ENCODE results near the gene TNFRSF13B. TPM values are rescaled to one million over a fixed set of nuclear protein-coding genes. Genes with fewer than 3 reads are reported as not detected.
A peak's percentile ranks its signal among the peaks of the same experiment; 100 is the strongest.
"Not testable (repeated sequence)": the region's sequence is repeated elsewhere in the genome, so short reads cannot be mapped to it uniquely, and the experiment has no call there.

TNFRSF13B gene
- total RNA-seq: not detected in 2 replicates

DNA sequence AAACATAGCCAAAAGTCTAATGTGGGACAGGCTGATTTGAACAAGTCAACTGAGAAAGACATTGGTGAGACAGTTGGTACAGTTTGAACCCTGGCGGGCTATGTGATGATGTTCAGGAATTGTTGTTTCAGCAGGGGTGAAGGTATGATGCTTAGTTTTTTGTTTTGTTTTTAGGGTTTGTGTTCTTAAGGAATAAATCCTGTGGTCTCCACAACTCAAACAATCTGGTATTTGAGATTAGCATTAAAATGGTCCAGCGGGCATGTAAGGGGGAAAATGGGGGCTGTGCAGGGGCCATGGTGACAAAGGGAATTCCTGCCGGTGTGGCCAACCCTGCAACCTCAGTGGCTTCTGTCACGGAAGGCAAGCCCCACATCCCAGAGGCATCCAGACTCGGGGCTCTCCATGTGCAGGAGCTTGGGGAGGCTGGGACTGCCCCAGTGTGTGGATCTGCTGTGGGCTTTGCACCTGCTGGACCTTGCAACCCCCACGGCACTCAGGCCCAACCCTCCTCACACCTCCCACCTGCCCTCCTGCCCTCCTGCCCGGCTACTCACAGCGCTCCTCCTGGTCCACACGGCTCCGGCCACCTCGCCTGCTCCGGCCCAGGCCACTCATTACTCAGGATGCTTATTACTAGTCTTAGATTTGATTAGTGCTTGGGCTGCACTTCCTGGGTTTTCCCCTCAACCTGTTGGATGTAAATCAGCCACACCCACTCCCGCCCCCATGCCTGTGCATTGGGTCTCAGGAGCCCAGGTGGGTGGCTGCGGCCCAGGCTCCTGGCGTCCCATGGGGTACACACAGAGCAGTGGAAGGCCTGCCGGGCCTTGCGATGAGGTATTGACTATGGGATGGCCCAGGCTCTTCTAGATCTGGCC is at the start of gene TNFRSF13B:
TSS of gene TNFRSF13B (minus strand) at position 661 of the 881 bp plus-strand sequence. CDS start at position 618, 43 bp downstream.
- no peak for DNase-seq (ENCODE audit: low read depth in 2 of 2)

DNA sequence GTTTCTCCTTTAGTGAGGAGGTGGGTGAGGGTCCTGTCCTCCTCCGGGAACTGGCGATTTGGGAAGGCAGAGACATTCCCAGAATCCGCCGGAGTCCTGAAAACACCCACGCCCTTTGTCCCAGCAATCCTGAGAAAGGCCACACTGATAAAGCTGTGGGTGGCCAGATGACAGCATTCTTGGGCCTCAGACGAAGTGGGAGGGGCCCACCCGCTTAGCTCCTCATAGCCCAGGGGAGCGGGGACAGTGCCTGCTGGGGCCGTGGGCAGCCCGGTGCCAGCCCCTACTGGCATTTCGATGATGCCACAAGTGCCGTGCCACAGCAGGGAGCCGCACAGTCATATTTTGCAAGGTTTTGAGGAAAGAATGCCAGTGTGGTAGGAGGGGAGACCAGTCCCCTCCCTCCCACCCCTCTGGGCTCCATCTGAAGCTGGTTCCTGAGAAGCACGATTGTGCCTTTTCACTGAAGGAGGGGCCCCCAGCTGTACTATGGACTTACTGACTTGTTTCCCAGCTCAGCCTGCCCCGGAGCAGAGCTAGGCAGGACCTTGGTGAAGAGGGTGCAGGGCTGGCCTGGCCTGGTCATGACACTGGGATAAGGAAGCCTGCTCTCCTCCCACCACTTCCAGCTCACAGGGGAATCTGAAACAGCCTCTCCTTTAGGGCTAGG is 49.4 kb upstream of the TNFRSF13B start:
- DNase-seq (ENCODE audit: low read depth in 2 of 2): no peak

DNA sequence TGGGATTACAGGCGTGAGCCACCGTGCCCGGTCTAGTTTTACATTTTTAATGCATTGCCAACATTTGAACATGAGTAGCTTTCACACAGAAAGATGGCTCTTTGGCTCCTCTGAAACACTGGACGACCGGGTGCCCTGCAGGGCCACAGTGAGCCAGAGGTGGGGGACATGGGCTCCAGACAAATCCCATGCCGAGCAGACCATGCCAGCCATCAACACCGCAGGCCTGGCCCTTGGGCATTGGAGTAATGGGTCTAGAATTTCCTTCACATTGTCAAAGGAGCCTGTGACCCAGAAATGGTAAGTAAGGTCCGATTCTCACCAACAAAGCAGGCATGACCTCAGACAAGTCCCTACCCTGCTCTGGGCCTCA is 48.9 kb upstream of the TNFRSF13B start:
- no peak for DNase-seq (ENCODE audit: low read depth in 2 of 2)

DNA sequence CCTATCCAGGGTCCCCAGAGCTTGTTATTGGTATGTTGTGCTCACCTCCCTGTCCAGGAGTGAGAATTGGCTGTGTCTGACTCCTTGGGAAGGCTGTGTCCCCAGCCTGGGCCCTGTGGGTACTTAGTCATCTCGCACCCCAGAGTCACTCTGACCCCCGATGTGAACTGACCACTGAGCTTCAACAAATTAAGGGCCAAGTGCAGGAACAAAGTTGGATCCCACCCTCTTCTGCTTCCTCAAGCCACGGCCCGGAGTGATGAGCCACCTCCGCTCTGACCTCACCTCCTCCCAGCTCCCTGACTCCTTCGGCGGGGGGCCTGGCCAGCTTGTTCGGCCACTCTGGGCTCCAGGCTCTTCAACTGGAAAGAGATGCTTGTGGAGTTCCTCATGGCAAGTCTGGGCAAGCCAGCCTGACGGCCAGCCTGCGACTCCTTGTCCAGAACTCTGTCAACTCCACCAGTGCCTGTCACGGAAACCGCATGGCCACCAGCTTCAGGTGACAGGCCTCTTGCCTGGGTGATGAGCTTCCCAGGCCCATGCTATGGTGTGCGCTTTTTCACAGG is 48.1 kb upstream of the TNFRSF13B start:
- peak in 1 of 2 donors; percentile 20 for DNase-seq (ENCODE audit: low read depth in 2 of 2)

DNA sequence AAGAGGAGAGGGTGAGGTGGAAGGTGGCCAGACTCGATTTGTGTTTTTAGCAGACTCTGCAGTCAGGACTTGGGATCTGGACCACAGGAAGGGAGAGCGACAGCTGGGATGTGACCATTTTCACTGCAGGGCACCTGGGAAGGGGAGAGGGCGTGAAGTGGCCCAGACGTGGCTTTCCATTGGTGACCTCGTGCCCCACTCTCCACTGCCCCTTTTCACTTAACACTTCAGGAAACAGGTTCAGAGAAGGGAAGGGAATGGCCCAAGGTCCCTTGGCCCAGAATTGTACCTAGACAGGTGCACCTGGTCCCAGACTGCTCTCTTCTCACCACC is 47.5 kb upstream of the TNFRSF13B start:
- no peak for DNase-seq (ENCODE audit: low read depth in 2 of 2)

DNA sequence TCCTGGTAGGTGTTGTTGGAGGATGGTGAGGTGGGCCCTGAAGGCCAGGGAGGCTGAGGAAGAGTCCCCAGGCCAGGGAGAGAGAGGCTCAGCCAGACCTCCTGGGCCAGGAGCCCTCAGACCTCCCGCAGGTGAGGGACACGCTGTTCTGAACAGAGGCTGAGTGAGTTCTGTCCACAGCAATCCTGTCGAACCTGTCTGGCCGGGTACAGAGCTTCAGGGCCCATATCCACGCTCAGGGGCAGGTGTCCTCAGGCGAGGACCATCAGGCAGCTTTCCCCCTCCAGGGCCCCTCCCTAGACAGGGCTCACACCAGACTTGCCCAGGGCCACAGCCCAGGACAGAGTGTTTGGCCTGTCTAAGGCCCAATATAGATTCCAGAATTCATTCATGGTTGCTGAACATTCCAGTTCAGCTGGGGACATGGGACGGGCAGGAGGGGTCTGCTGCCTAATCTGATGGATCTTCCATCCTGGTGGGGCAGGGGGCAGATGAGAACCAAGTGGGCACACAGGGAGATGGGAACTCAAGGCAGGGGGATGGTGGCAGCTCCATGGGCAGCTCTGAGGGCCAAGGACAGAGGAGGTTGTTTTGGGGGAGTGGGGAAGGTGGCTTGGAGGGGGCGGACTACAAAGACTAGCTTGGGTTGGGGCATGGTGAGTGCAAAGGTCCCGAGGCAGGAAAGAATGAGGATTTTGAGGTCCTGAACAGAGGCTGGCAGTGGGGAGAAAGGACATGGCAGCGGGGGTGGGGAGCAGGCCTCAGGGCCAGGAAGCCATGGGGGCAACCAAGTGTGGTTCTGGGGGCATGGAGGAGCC is 46.9 kb upstream of the TNFRSF13B start:
- no peak for DNase-seq (ENCODE audit: low read depth in 2 of 2)

DNA sequence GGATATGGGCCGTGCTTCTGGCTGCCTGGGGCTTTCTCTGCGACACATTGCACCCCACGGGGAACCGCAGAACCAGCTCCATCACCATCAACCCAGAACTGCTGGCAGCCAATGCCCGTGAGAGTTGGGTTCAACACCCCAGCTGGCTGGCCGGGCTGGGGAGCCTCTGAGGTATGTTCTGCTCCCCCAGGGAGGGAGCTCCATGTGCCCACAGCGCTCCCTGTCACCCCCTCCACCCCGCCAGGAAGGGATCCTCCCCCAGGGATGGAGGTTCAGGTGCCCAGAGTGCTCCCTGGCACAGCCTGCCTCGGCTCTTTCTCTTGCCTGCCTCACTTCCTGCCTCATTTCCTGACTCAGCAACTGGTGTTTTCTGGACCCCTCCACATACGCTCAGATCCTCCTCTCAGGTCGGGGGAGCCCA is 46.1 kb upstream of the TNFRSF13B start:
- DNase-seq (ENCODE audit: low read depth in 2 of 2): no peak

DNA sequence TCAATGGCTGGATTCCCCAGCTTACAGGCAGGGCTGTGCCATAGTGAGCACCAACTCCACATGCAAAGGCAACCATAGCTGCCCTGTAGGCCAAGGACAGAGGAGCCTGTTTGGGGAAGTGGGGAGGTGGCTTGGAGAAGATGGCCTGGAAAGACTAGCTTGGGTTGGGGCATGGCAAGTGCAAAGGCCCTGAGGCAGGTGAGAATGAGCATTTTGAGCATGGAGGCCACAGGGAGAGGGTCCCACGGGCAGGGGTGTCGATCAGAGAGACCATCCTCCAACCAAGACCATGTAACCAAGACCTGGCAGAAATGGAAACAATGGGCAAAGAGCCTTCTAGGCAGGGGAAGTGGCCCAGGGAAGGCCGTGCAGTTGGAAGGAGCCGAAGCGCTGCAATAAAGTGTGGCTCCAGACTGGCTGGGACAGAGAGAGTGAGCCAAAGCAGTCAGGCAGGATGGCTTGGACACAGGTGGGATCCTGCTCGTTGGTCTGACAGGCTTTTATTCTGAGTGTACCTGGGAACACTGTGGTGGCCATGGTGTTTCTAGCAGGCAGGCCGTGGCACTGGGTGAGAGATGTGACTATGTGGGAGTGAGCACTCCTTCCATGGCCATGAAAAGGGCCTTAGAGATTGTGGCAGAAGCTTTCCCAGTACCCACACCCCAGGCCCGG is 45.6 kb upstream of the TNFRSF13B start:
- DNase-seq (ENCODE audit: low read depth in 2 of 2): no peak

DNA sequence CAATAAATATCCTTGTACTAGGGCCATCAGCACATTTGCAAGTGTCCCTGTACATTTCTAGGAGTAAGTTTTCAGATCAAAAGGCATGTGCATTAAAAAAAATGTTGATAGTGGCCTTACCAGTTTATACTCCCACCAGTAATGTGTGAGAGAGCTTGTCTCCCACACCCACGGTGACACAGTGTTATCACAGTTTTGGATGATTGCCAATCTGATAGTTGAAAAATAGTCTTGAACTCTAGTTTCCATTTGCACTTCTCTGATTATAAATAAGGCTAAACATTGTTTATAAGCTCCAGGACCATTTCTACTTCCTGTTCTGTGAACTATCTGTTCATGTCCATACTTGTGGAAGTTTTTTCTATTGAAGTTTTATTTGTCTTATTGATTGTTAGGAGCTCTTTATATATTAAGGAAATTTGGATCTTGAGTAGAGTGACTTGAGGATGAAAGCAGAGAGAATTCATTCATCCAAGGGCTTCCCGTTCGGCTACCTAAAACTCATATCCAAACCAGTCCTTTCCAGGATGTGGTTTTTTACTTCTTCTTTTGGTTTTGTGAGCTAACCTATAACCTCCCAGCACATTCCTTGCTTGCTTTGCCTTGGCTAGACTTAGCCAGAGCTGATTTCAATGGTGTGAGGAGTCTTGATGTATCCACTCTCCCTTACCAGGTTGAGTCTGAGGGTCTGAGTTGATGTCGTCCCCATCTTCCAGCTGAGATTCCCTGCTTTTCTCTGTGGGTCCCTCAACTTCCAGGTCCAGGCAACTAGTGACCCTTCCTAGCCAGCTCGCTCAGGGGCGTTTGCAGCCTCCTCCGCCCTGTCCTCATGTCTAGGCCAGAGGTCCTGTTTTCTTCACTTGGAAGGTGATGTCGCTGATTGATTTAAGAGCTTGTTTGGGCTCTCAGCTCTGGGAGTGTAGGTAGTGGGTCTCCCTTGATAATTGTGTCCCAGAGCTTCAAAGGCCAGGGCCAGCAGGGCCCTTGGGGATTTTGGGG is 44.6 kb upstream of the TNFRSF13B start:
- DNase-seq (ENCODE audit: low read depth in 2 of 2): peak in 1 of 2 donors; percentile 14

DNA sequence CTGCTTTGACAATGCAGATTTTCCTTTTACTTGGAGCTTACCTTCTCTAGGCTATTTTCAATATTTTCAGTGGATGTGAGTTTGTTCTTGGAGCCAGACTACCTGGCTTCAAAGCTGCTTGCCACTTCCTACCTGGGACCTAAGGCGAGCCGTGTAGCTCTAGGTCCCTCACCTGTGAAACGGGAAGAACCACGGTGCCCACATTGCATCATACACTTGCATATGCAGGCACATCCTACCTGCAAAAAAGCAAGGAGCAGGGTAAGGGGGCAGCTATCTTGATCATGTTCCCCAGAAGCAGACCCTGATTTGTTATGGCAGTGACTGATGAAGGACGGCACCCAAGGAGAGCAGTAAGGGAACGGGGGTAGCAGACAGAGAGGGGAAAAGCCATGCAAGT is 43.3 kb upstream of the TNFRSF13B start:
- DNase-seq (ENCODE audit: low read depth in 2 of 2): no peak

DNA sequence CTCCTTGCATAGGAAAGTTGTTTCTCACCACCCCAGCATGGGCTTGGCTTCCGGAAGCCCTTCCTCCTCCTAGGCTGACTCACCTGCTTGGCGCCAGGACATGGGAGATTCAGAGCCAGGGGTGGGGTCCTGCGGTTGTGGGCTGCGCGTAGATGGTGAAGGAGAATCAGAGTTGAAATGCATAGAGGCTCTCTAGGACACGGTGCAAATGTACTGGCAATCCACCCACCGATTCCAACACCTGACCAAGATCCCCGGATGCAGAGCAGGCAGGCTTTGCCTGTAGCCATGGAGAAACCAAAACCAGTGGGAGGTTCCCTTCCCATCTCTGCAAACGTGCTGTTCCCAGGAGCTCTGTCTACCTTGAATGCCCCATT is 42.8 kb upstream of the TNFRSF13B start:
- DNase-seq (ENCODE audit: low read depth in 2 of 2): peak in 1 of 2 donors; percentile 44

DNA sequence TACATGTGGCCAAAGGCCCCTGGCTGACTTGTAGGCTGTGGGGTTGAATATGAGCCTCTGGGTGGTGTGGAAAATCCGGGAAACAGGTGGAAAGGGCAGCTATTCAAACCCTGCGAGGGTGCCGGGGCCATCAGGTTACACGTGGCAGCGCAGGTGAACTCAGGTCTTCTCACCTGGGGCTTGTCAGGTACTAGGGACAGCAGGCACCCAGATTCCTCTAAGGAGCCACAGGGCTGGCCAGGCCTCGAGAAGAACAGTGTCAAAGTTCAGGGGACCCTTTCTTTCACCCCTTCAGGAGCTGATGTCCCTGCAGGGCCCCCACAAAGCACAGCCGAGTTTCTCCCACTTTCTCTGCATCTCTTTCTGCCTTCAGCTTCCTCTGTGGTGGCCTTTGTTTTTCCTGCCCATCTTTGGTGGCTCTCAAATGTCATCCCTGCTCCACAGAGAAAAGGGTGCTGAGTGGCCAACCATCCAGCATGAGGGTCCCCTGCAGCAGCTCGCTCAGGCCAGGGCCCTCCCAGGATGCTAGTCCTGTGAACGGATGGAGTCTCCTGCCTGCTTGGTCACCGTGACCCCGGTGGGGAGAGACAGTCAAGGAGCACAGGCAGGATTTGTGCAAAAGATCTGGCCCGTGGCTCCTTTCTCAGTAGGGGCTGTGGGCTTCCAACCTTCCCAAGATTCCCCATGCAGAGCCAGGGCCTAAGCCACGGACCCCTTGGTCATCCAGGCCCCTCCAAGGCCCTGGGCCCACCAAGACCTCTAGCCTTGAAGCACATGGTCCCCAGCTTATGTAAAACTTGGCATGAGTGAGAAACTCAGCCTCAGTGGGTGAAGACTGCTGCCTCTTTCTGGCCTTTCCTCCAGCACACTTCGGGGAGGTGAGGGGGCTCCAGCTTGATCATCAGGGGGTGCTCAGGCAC is 42.2 kb upstream of the TNFRSF13B start:
- not testable (repeated sequence) for DNase-seq (ENCODE audit: low read depth in 2 of 2)

DNA sequence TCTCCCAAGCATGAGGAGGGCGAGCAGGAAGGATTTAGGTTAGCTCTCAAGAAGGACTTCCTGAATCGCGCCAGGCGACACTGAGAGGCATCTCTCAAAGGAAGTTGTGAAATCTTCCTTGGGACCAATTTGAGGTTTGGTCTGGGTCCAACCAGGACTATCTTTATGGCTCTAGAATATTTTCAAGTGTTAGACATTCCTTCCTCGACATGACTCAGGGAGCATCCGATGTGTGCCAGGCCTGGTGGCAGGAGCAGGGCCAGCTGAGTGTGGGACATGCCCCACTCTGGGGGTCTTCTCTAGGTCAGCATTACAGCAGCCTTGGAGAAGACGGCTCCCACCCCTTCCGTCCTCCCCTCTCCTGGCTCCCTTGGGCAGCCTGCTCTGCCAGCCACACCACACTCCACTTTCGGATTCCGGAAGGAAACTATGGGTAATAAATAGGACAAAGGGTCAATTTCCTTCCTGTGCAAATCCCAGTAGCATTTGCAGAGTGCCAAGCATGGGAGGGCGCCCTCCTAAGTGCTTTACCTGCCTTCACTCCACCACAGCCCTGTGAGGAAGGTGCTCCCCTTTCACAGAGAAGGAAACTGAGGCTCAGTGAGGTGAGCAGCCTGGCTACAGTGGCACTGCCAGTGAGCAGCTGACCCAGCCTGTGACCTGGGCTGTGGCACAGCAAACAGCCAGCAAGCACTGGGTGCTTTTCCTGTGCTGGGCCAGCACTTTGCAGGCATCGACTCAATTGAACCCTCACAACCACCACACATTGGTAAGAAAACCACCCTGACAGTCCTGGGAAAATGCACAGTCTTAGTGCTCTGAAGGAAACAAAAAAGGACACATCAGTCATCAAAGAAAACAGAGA is 39.4 kb upstream of the TNFRSF13B start:
- peak in 1 of 2 donors; percentile 23 for DNase-seq (ENCODE audit: low read depth in 2 of 2)

DNA sequence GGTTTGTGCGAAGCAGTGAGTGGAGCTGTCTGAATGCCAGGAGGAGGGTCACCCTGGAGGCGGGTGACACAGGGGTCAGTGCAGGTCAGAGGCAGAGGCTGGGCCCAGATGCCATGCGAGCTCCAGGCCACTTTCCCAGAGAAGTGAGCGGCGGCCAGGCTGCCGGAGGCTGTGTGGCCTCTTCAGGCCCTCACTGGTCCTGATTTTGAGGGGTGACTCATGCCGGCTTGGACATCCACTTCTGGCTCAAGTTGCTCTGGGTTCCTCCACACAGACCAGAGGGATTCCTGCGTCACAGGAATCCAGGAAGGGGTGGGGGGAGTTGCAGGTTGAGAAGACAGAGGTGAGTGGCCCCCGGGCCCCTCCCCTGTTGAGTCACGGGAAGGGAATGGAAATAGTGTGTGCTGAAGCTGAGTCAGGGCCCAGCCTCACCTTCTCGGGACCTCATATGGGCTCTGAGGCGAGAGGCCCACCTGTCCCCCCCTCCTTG is 38.7 kb upstream of the TNFRSF13B start:
- DNase-seq (ENCODE audit: low read depth in 2 of 2): not testable (repeated sequence)

DNA sequence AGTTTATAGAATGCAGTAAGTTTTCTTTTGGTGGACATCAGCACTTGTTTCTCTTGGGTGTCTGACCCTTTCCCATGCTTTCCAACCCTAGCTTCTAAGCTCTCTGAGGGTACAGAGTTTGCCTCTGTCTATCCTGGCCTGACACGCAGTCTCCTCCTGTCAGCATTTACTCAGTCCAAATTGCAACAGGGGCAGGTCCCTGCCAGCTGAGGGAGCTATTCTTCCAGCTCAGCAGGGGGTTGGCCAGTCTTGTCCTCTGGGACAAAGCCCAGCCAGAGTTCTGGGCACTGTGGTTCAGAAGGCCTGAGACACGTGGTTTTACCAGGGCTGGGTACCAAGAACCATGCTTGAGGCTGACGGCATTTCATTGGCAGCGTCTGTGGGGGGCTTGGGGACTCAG is 38.1 kb upstream of the TNFRSF13B start:
- DNase-seq (ENCODE audit: low read depth in 2 of 2): peak in 1 of 2 donors; percentile 31

DNA sequence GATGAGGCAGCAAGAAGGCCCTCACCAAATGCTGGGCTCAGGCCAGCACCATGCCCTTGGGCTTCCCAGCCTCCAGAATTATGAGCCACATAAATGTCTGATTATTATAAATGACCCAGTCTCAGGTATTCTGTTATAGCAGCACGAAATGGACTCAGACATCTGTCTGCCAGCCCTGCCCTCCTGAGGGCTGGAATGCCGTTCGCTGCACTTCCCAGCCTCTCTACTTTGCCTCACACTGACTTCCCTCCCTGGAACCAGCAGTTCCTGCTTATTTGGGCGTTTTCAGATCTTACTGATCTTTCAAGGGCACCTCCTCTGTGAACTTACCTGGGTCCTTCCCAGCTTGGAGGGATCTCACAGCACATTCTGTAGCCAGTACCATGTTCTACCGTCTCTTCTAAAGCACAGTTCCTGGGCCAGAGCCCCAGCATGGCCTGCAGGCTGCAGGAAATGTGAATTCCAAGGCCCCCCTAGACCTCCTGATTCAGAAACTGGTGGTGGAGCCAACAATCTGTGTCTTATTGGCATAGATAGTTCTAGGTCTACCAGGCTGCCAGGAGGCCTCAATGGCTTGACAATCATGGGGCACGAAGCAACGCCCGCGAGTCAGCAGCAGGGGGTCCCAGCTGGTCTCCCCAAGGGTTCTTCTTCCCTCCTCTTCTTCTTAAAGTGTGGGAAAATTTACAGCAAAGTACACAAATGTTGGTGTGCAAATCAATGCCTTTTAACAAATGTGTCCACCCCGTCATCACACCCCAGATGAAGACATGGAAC is 36.9 kb upstream of the TNFRSF13B start:
- DNase-seq (ENCODE audit: low read depth in 2 of 2): not testable (repeated sequence)

DNA sequence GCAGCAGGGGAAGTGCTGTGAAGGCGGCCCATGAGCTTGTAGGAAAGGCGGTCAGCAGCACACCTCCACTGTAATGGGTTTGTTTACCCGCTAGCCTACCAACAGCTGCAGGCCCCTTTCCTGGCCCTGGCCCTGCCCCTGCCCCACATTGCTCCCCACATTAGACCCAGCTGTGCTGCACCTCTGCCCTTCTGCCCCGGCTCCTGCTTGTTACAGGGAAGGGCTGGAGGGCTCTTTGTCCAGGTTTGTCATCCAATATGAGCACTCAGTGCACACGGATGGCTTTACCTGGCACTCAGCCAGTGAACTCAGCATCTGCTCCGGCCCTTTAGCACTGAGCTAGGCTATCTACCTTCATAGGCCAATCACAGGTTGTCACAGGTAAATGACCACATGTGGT is 36.0 kb upstream of the TNFRSF13B start:
- DNase-seq (ENCODE audit: low read depth in 2 of 2): not testable (repeated sequence)

All from lung microvascular endothelial cell (primary cell).